ENCODE measurements around the gene YDJC. TPM values are rescaled to one million over a fixed set of nuclear protein-coding genes. Genes with fewer than 3 reads are reported as not detected.

The YDJC gene
- total and polyA plus RNA-seq, 9 of the 15 experiments (the other 6 are each of a cell fraction or from before 2014, with no cell fraction given), result 13.5 to 871 (median 164) TPM

- TF ChIP-seq PCBP2 (IDR thresholded peaks at IDR 0.05; ENCODE audit: low read depth, low read length, poor library complexity, severe bottlenecking) (no peak), PML (IDR thresholded peaks at IDR 0.05; ENCODE audit: low read length) (no peak), HNRNPLL (IDR thresholded peaks at IDR 0.05; ENCODE audit: low read depth, low read length, poor library complexity, severe bottlenecking) (peak; percentile 30), ADNP (tag; IDR thresholded peaks at IDR 0.05) (no peak), THRB (CRISPR knock-in tag; conservative IDR thresholded peaks at IDR 0.05) (no peak; the same call in 1 of the 2 replicates), ZNF586 (CRISPR knock-in tag; conservative IDR thresholded peaks at IDR 0.05) (no peak), CHD2 (IDR thresholded peaks at IDR 0.05; ENCODE audit: low read depth, low read length) (peak; percentile 8), USF1 (CRISPR knock-in tag; IDR thresholded peaks at IDR 0.05) (no peak), ZZZ3 (IDR thresholded peaks at IDR 0.05) (no peak), ZKSCAN1 (IDR thresholded peaks at IDR 0.05; ENCODE audit: low read depth, low read length) (no peak; the same call in 1 of the 2 replicates), SMC3 (conservative IDR thresholded peaks at IDR 0.05; ENCODE audit: insufficient read depth, low read depth, low read length) (peak; percentile 99), ATF1 (CRISPR knock-in tag; IDR thresholded peaks at IDR 0.05) (no peak), ATF1 (tag; IDR thresholded peaks at IDR 0.05) (no peak), USF2 (CRISPR knock-in tag; IDR thresholded peaks at IDR 0.05) (peak; percentile 6), RBFOX2 (IDR thresholded peaks at IDR 0.05; ENCODE audit: low read depth, low read length) (no peak), SIRT6 (IDR thresholded peaks at IDR 0.05; ENCODE audit: low read depth, low read length) (peak; percentile 74), SIN3B (IDR thresholded peaks at IDR 0.05; ENCODE audit: low read depth) (no peak), MTA1 (IDR thresholded peaks at IDR 0.05; ENCODE audit: borderline replicate concordance) (no peak), ZNF395 (CRISPR knock-in tag; IDR thresholded peaks at IDR 0.05) (0 out of 2 replicates have a peak, but pooled peaks have one; percentile 42), U2AF1 (optimal IDR thresholded peaks at IDR 0.05; ENCODE audit: low read depth, low read length) (no peak), SETDB1 (IDR thresholded peaks at IDR 0.05; ENCODE audit: low read length) (peak; percentile 50), MXI1 (IDR thresholded peaks at IDR 0.05; ENCODE audit: low read depth, low read length) (no peak), RHOXF2B (CRISPR knock-in tag; conservative IDR thresholded peaks at IDR 0.05) (no peak)
These were observed 36.2 kb downstream of the YDJC start (continued) for GRCh38 chr22:21593406-21594232.

All from K562 (cell line).